Activated B cell treated with CpG ODN at 0.5 μM for 24 hours (primary cell): Measurements from ENCODE around the gene GABARAPL2. TPM values are rescaled to one million over a fixed set of nuclear protein-coding genes. Genes with fewer than 3 reads are reported as not detected.

Source experiments
- ATAC-seq: fragments of 200-7000 bp; cut with Tn5 transposase; one replicate; pipeline ENCODE4 v1.10.0; 2021; ENCODE audit warnings: low read depth, mild to moderate bottlenecking, moderate library complexity
- CTCF ChIA-PET: fragments of 350-600 bp; sonication (Branson Sonifier 250); formaldehyde crosslinking; loops from one replicate; lab custom pipeline; 2021; ENCODE audit warnings: antibody characterized with exemption; lab: Charles Lee
- POLR2A ChIA-PET: fragments of 350-600 bp; sonication (Branson Sonifier 250); formaldehyde crosslinking; loops from one replicate; lab custom pipeline; 2021; ENCODE audit warnings: antibody characterized with exemption; lab: Charles Lee
- DNase-seq: peaks from one replicate; pipeline ENCODE4 v3.0.0; 2022
- H3K27ac Mint-ChIP-seq: one replicate; pipeline ENCODE4 v1.8.0; 2020; ENCODE audit warnings: mixed read lengths
- H3K27me3 Mint-ChIP-seq: one replicate; pipeline ENCODE4 v1.8.0; 2021; ENCODE audit warnings: mixed read lengths
- H3K36me3 Mint-ChIP-seq: one replicate; pipeline ENCODE4 v1.8.0; 2021; ENCODE audit warnings: low read depth, mixed read lengths
- H3K4me1 Mint-ChIP-seq: one replicate; pipeline ENCODE4 v1.8.0; 2021; ENCODE audit warnings: mixed read lengths
- H3K4me3 Mint-ChIP-seq: one replicate; pipeline ENCODE4 v1.8.0; 2020; ENCODE audit warnings: mild to moderate bottlenecking, mixed read lengths
- H3K9me3 Mint-ChIP-seq: one replicate; pipeline ENCODE4 v1.8.0; 2020; ENCODE audit warnings: mixed read lengths
- CTCF ChIP-seq: fragments of 200-600 bp; IDR thresholded peaks from one replicate; pipeline ENCODE4 v1.8.0; 2022; ENCODE audit warnings: antibody characterized with exemption, mild to moderate bottlenecking
- intact Hi-C: fragments of 100-400 bp; cut with micrococcal nuclease; formaldehyde crosslinking; loops from one replicate; pipeline ENCODE4 v1.15.1; 2024
- total RNA-seq: library from RNA; stranded (reverse); gene quantifications from 2 replicates; pipeline ENCODE4 v1.2.3, GENCODE V29; 2022

Gene GABARAPL2
- total RNA-seq, 1 donor from 2014 or later, result 62.9 TPM

- CTCF ChIA-PET, result no interaction called here
Measured at GRCh38 chr16:75529056-75529905, 36.9 kb upstream of the GABARAPL2 start.

GRCh38 chr16:75529959-75530358, 36.2 kb upstream of the GABARAPL2 start:
- no peak overlapping the region for H3K4me3 Mint-ChIP-seq
- no peaks in the 10 kb centered on the region for H3K36me3 Mint-ChIP-seq
- DNase-seq (no peak), ATAC-seq (no peak)
- peaks cover 5% of the 10 kb centered on the region for H3K27me3 Mint-ChIP-seq
- H3K4me1 Mint-ChIP-seq, result no peaks in the 10 kb centered on the region
- no peak overlapping the region for H3K27ac Mint-ChIP-seq
- TF ChIP-seq CTCF, result no peak
- POLR2A ChIA-PET, result no interaction called here
- CTCF ChIA-PET, result no interaction called here
- H3K9me3 Mint-ChIP-seq, result no peaks in the 10 kb centered on the region
- intact Hi-C loops, result no loop called here

More at GRCh38 chr16:75529056-75529905, 36.9 kb upstream of the GABARAPL2 start:
- no peak overlapping the region for H3K27ac Mint-ChIP-seq
- no peaks in the 10 kb centered on the region for H3K9me3 Mint-ChIP-seq
- H3K36me3 Mint-ChIP-seq, result no peaks in the 10 kb centered on the region
- no peak for ATAC-seq
- H3K27me3 Mint-ChIP-seq, result peaks cover 2% of the 10 kb centered on the region
- DNase-seq, result no peak
- TF ChIP-seq CTCF, result no peak
- intact Hi-C loops, result no loop called here
- POLR2A ChIA-PET, result no interaction called here
- no peaks in the 10 kb centered on the region for H3K4me1 Mint-ChIP-seq
- H3K4me3 Mint-ChIP-seq, result no peak overlapping the region

DNA sequence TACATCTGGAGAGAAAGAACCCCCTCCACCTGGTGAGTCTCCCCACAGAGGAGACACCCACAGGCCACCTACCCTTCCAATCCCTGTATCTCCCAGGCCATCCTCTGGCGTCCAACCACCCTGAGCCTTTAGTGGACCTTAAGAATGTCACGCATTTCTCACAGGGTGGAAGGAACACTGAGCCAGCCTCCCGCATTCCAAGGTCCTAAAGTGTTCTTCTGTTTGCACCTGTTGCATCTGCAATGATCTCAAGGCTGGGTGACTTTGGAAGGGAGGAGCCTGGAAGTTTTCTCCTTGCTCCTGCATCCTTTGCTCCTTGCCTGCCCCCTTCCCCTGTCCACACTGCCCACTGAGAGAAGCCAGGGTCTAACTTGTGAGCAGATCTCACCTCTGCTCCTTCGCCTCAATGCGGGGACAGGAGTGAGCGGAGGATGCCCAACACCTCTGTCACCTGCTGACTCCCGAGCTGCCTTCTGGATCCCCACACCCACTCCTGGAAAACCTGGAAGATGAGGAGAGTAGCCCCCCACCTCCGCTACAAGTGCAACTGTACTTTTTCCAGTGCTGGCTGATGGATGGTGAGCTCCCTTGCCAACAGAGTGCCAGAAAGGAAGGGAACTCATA, 33.9 kb upstream of the GABARAPL2 start:
- no peaks in the 10 kb centered on the region for H3K9me3 Mint-ChIP-seq
- H3K4me3 Mint-ChIP-seq, result no peak overlapping the region
- H3K27me3 Mint-ChIP-seq, result peaks cover 5% of the 10 kb centered on the region
- CTCF ChIA-PET, result interaction anchor here (1.0 kb wide), 1 partner anchor 14 kb away, joined by 4 read pairs; no protein-coding TSS in a partner anchor
- intact Hi-C loops, result no loop called here
- H3K4me1 Mint-ChIP-seq, result no peaks in the 10 kb centered on the region
- TF ChIP-seq CTCF, result no peak
- no peaks in the 10 kb centered on the region for H3K36me3 Mint-ChIP-seq
- POLR2A ChIA-PET, result interaction anchor here (0.6 kb wide), 1 partner anchor 56 kb away, joined by 4 read pairs; no protein-coding TSS in a partner anchor
- DNase-seq (no peak), ATAC-seq (no peak)
- no peak overlapping the region for H3K27ac Mint-ChIP-seq

DNA sequence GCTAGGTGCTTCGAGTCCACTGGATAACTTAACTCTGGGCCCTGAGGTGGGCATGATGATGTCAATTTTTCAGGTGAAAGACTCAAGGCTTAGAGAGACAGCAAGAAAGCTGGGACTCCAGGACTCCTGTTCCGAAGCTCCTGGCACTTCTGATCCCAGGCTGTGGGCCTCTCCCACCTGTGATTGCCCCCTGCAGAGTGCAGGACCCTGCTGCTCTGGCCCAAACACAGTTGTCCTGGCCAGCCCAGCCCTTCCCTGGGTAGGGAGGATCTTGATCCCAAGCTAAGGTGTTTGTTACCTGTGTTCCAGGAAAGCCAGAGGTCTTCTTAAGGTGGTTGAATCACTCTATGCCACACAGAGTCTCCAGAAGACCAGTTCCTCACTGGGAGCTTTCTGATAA, 33.4 kb upstream of the GABARAPL2 start:
- TF ChIP-seq CTCF, result no peak
- intact Hi-C loops, result no loop called here
- POLR2A ChIA-PET, result no interaction called here
- no peaks in the 10 kb centered on the region for H3K9me3 Mint-ChIP-seq
- H3K4me3 Mint-ChIP-seq, result no peak overlapping the region
- no peak overlapping the region for H3K27ac Mint-ChIP-seq
- CTCF ChIA-PET, result interaction anchor here (1.0 kb wide), 1 partner anchor 15 kb away, joined by 4 read pairs; no protein-coding TSS in a partner anchor
- H3K27me3 Mint-ChIP-seq, result peaks cover 5% of the 10 kb centered on the region
- no peaks in the 10 kb centered on the region for H3K36me3 Mint-ChIP-seq
- ATAC-seq, result no peak
- no peak for DNase-seq
- H3K4me1 Mint-ChIP-seq, result no peaks in the 10 kb centered on the region

- Mint-ChIP-seq H3K27ac (no peak overlapping the region), H3K4me3 (no peak overlapping the region), H3K27me3 (peaks cover 5% of the 10 kb centered on the region), H3K36me3 (no peaks in the 10 kb centered on the region), H3K9me3 (no peaks in the 10 kb centered on the region), H3K4me1 (no peaks in the 10 kb centered on the region)
- TF ChIP-seq CTCF, result no peak
- ChIA-PET POLR2A (no interaction called here), CTCF (no interaction called here)
- no peak for DNase-seq
- no peak for ATAC-seq
- intact Hi-C loops, result no loop called here
Measured at GRCh38 chr16:75534560-75535205, 31.5 kb upstream of the GABARAPL2 start.
